GM12801 (cell line): ENCODE measurements around the gene FMNL2.

Source experiments
- TF ChIP-seq, protein P1 (sequence below): IDR thresholded peaks from one replicate; pipeline ENCODE4 v1.5.1; 2011; ENCODE audit warnings: control low read depth; ENCODE audit not compliant: insufficient read length; ENCODE audit errors: extremely low read depth

FMNL2 gene

DNA sequence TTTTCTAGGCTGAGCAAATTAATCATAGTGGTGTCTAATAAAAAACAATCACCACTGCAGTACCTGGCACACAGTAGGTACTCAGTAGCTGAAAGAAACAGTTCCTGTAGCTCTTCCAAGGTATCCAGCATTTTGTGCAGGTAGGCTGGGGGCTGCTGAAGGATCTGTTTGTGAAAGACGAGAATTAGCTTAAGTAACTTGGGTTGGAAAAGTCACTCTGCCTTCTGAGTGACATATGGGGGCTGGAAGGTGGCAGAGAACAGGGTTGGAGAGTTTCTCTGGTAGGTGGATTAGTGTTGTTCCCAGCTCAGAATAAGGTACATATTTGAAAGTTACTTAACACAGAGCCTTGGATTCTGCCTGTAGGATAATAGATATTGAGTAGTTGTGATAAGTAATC, 72.8 kb downstream of the FMNL2 start:
- TF ChIP-seq, protein P1, sequence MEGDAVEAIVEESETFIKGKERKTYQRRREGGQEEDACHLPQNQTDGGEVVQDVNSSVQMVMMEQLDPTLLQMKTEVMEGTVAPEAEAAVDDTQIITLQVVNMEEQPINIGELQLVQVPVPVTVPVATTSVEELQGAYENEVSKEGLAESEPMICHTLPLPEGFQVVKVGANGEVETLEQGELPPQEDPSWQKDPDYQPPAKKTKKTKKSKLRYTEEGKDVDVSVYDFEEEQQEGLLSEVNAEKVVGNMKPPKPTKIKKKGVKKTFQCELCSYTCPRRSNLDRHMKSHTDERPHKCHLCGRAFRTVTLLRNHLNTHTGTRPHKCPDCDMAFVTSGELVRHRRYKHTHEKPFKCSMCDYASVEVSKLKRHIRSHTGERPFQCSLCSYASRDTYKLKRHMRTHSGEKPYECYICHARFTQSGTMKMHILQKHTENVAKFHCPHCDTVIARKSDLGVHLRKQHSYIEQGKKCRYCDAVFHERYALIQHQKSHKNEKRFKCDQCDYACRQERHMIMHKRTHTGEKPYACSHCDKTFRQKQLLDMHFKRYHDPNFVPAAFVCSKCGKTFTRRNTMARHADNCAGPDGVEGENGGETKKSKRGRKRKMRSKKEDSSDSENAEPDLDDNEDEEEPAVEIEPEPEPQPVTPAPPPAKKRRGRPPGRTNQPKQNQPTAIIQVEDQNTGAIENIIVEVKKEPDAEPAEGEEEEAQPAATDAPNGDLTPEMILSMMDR = no peak

GRCh38 chr2:152408254-152408653, 73.3 kb downstream of the FMNL2 start:
- TF ChIP-seq, protein P1 = no peak

GRCh38 chr2:152409386-152410164, 74.6 kb downstream of the FMNL2 start:
- TF ChIP-seq, protein P1 = no peak

DNA sequence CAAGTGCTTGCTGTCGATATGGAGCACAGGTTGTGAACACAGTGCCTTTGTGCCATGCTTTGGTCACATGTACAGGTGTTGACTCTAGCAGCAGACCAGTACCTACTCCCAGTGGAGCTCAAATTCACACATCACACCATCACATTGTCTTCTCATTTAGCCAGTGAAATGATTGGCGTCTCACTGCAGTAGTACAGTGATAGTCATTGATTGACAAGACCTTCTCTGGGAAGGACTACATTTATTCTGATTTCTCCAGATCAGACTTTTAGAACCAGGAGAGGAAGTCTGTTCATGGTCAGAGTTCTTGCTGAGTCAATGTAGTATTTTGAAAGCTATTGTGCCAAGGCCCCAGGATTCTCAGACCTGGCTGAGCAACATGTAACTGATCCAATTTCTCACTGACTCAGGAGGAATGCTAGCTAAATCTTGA, 75.2 kb downstream of the FMNL2 start:
- TF ChIP-seq, protein P1 = no peak

DNA sequence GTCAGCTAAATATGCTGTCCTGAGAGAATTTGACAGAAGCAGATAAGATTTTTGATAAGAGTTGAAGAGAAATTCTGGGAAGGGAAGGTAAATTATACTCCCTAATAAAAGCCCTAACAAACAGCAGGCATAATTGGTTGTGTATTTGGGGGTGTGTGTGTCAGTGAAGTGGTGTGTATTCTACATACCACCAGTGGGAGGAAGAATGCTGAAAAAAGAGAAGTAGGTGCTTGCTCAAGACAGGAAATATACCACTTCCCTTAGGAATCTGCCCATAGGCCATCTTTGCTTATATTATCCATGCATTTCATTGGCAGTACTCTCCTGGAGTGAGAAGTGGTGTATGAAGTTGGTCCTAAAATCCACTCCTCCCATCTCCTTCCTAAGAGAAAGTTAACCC, 76.2 kb downstream of the FMNL2 start:
- TF ChIP-seq, protein P1 = no peak

DNA sequence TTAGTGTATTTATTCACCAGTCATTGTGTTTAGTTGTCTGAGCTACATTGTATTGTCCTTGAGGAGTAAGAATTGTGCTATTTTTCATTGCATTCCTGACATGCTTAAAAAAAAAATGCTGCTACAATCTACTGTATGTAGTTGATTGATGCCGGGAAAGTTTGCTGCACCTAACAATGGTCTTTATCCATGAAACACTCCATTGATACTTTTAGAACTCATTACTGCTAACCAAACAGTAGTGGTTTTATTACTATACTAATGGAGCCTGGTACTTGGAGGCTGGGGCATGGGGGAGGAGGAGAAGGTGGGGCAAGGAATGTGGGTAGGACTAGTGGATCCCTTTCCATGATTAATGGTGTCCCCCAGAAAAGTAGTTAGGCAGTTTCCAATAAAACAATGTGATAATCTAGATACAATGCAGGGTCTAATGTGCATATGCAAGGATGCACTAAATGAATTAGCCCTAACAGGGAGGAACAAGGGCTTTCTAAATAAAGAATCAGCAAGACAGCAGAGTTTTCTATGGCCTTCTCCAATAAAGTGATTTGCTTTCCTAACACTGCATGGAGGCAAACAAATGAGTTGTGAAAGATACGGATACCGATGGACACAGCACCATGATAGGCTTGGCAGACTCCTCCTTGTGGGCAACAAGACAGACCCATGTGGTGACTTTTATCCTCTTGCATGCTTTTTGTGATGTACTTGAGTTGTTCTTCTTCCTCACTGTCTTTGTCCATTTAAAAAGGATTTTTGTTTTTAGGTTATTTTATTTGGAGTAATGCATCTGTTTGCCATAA, 78.5 kb downstream of the FMNL2 start:
- TF ChIP-seq, protein P1 = no peak

GRCh38 chr2:152415231-152415642, 80.3 kb downstream of the FMNL2 start:
- TF ChIP-seq, protein P1 = no peak
